ENCODE results near the gene RPUSD3.
"Not testable (repeated sequence)": the region's sequence is repeated elsewhere in the genome, so short reads cannot be mapped to it uniquely, and the experiment has no call there.

The RPUSD3 gene

DNA sequence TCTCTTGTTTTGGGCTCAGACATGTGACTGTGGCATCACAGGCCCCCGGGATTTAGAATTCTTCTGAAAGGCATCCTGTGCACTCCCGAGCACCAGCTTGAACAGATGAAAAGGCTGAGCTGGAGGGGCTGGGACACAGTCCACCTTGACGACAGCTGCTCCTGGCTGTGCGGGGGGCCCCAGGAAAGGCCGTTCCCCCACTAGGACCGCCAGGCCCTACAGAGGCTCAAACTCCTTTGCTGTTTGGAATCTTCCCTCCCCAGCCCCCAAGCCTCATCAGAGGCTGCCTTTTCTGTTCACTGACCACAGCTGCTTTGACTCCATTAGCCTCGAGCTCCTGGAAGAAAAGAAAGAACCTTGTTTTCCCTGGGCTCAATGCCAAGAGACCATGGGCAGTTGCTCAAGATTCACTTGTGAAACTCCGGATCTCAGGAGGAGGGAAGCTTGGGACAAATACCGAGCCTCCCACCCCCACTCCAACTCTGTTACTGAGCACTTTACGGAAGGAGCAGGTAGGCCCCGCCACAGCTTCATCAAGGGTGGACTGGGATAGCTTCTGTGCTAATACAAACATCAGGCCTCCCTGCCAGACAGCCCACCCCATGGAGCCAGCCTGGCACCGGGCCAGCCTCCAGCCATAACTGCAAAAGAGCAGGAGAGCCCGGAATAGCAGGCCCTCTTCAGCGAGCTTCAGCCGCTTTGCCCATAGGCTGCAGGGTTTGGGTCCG is 20.6 kb upstream of the RPUSD3 start:
- no peak for ATAC-seq

- no peak for ATAC-seq
Measured at GRCh38 chr3:9863058-9863772, 19.4 kb upstream of the RPUSD3 start.

GRCh38 chr3:9862391-9863057 is 18.7 kb upstream of the RPUSD3 start:
- ATAC-seq, result peak; percentile 72 to 77

- no peak for ATAC-seq
Measured at GRCh38 chr3:9861626-9862130, 17.9 kb upstream of the RPUSD3 start.

DNA sequence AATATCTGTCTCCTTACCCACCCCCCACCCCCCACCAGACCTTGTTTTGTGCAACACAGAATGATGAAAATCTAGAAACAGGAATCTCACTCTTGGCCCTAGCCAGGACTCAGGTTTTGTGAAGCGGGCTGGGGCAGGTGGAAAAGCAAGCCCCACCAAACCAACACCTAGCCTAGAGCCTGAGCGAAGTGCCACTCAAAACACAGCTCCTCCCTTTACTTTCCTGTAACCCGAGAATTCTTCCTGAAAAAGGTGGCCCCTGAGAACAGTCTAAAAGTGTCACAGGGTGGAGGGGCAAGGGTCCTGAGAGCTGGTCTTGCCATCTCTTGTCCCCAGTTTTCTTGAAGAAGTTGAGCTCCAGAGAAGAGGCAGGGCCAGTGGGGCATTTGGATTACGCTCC is 17.4 kb upstream of the RPUSD3 start:
- no peak for ATAC-seq

DNA sequence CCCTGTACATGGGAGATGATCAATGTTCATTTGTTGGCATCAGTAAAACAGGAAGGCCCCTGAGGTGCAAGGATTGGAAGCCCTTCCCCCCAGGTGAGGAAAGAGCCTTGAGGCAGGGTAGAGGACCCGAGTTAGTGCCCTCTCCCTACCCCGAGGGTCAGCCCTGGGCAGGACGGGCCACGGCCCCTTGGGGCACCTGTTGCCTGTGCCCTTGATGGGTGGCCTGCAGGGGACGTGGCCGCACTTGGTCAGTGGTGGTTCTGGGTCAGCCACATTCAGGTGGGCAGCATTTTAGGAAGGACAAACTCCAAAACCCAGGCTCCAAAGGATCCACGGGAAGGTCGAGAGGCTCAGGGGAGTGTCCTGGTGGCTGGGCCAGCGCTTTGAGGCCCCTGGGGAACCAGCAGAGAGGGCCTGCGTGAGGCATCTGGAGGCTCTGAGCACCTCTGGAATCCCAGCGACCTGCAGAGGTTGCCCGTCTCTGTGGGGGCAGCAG is 15.8 kb upstream of the RPUSD3 start:
- ATAC-seq, result no peak

- no peak for ATAC-seq
Measured at GRCh38 chr3:9855594-9855993, 11.8 kb upstream of the RPUSD3 start.

DNA sequence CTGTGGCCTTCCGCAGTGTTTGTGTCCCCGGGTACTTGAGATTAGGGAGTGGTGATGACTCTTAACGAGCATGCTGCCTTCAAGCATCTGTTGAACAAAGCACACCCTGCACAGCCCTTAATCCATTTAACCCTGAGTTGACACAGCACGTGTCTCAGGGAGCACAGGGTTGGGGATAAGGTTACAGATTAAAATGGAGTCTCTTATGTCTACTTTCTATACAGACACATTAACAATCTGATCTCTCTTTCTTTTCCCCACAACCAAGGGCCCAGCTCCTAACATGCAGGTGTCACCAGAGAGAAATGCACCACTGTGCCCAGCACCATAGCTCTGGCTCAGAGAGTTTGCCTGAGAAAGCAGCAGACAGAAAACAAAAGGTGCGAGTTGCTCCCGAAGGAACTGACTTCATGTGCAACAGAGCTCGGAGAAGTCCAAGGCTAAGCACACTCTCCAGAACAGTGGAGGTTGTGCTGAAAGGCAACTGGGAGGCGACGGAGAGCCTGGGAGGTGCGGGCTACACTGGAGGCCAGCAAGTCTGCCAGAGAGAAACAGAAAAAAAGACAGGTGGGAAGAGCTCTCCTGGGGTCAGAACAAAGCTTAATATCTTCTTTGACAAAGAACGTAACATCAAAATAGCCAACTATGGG is 10.6 kb upstream of the RPUSD3 start:
- not testable (repeated sequence) for ATAC-seq

DNA sequence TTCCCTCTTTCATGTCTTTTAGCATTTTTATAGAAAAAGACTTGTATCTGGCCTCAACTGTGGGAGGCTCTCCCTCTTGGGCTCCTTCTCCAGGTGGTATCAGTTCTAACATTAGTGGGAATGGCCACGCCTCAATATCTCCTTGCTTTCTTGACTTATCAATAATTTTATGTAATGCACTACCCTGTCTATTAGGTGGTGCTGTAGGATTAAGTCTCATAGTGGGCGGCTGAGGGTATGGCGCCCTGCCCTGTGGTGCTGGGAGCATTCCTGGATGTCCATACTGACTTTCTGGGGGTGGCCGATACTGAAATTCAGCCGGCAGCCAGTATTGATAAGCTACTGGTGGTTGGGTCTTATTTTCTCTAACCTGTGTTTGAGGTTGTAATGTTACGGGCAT is 8.7 kb upstream of the RPUSD3 start:
- no peak for ATAC-seq

- not testable (repeated sequence) for ATAC-seq
Measured at GRCh38 chr3:9851926-9852325, 8.1 kb upstream of the RPUSD3 start.

DNA sequence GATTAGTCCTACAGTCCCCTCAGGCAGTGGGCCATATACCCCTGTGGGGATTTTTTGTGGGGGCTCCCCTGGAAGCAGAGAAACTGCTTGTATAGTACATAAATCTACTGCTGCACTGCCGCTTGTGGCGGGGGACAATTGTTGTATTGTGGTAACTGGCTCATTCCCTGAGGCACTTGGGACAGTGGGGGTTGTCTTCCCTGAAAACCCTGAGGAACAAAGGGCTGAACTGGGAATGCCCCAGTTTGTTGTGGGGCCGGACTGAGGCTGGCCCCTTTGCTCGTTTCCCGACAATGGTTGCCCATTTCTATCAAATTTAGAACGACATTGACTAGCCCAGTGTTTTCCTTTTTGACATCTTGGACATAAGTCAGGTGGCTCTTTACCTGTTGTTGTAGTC is 7.6 kb upstream of the RPUSD3 start:
- ATAC-seq, result not testable (repeated sequence)

- not testable (repeated sequence) for ATAC-seq
Measured at GRCh38 chr3:9848860-9849259, 5.1 kb upstream of the RPUSD3 start.

GRCh38 chr3:9847870-9848269 is 4.1 kb upstream of the RPUSD3 start:
- ATAC-seq, result not testable (repeated sequence)

GRCh38 chr3:9846931-9847488 is 3.2 kb upstream of the RPUSD3 start:
- no peak for ATAC-seq

- no peak for ATAC-seq
Measured at GRCh38 chr3:9846231-9846630, 2.4 kb upstream of the RPUSD3 start.

DNA sequence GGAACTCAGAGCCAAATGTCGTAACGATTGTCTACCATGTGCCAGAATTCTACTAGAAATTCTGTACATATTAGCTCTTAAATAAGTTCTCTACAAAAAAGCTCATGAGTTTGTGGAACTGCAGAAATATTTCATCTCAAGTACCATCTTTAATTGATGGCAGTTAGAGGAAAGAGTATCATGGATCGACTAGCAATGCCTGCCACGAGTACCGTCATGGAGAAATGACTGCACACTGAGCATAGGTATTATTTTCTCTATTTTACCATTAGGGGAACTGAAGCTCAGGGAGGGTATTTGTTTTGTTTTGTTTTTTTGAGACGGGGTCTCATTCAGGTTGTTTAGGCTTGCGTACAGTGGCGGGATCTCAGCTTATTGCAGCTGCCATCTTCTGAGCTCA is 2.8 kb downstream of the RPUSD3 start:
- ATAC-seq, result no peak

GRCh38 chr3:9838856-9839255 is 5.0 kb downstream of the RPUSD3 start:
- no peak for ATAC-seq

GRCh38 chr3:9837701-9838582 is 5.9 kb downstream of the RPUSD3 start:
- ATAC-seq, result no peak

- ATAC-seq, result no peak
Measured at GRCh38 chr3:9834520-9835380, 9.1 kb downstream of the RPUSD3 start.

GRCh38 chr3:9833078-9833477 is 10.7 kb downstream of the RPUSD3 start:
- no peak for ATAC-seq

GRCh38 chr3:9831253-9831652 is 12.6 kb downstream of the RPUSD3 start:
- ATAC-seq, result no peak

Data from activated CD4-positive, CD25-positive, alpha-beta regulatory T cell treated with anti-CD3 and anti-CD28 coated beads, Interleukin-2, amount 50 U/mL, for 24 hours (primary cell).